ENCODE data around the gene UBAC1.

The UBAC1 gene

DNA sequence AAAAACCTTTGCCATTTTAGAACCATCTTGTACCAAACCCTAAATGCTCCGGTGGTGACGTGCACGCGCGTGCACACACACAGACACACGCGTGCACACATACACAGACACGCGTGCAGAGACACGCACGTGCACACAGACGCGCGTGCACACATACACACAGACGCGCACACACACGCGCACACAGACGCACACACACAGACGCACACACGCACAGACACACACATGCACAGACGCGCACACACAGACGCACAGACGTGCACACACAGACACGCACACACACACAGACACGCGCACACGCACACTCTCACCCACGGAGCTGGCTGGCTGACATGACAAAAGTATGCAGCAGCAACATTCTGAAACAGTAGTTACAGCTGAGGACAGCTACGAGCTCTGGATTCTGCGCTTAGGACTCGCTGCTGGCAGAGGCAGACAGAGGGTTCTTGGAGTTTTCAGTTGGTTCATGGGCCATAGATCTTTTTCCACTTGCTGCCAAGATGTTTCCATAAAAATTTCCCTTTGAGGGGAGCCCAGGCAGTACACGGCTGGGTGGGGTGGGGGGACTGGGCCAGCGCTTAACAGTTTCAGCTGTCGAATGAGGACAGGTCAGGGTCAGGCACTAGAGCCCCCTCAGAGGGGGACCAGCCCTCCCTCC, 46.2 kb upstream of the UBAC1 start:
- no peak overlapping the region for H3K4me3 ChIP-seq (ENCODE audit: low read depth, low read length)
- TF ChIP-seq, protein P1, sequence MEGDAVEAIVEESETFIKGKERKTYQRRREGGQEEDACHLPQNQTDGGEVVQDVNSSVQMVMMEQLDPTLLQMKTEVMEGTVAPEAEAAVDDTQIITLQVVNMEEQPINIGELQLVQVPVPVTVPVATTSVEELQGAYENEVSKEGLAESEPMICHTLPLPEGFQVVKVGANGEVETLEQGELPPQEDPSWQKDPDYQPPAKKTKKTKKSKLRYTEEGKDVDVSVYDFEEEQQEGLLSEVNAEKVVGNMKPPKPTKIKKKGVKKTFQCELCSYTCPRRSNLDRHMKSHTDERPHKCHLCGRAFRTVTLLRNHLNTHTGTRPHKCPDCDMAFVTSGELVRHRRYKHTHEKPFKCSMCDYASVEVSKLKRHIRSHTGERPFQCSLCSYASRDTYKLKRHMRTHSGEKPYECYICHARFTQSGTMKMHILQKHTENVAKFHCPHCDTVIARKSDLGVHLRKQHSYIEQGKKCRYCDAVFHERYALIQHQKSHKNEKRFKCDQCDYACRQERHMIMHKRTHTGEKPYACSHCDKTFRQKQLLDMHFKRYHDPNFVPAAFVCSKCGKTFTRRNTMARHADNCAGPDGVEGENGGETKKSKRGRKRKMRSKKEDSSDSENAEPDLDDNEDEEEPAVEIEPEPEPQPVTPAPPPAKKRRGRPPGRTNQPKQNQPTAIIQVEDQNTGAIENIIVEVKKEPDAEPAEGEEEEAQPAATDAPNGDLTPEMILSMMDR (IDR thresholded peaks at IDR 0.05; ENCODE audit: borderline replicate concordance, insufficient read depth, low read depth, low read length) = no peak

DNA sequence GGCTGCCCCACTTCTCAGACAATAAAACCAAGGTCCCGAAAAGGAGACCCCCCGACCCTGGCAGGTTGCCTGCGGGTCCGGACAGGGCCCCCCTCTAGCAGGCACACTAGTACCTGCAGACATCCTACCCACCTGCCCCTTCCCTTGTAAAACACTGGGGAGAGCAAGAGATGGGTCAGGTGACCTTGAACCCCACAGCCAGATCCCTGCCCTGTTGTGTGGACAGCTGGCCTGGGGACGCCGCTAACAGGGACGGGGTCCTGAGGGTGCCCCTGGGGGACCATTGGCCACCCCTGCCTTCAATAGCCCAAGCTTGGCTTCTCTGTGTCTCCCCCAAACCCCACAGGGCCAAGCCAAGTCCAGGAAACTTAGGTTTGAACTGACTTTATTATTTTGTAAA, 45.0 kb upstream of the UBAC1 start:
- no peak overlapping the region for H3K4me3 ChIP-seq (ENCODE audit: low read depth, low read length)
- TF ChIP-seq, protein P1 (IDR thresholded peaks at IDR 0.05; ENCODE audit: borderline replicate concordance, insufficient read depth, low read depth, low read length) = no peak

DNA sequence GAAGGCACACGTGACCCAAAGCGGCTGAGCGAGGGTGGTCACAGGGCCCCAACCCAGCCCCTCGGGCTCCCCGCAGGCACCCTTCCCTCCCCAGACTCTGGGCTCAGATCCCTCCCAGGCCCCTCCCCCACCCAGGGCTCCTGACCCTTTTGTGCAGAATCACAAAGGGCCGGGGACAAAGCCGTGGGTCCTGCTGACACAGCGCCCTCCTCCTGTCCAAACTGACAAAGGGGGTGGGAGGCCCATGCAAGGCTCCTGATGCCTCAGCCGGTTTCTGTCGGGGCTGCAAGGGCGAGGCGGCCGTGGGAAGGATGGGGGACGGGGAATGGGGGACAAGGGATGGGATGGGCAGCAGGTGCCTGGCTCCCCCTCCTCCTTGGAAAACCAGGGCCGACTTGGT, 43.5 kb upstream of the UBAC1 start:
- TF ChIP-seq, protein P1 (IDR thresholded peaks at IDR 0.05; ENCODE audit: borderline replicate concordance, insufficient read depth, low read depth, low read length) = no peak
- H3K4me3 ChIP-seq (ENCODE audit: low read depth, low read length) = no peak overlapping the region

- H3K4me3 ChIP-seq (ENCODE audit: low read depth, low read length) = no peak overlapping the region
- TF ChIP-seq, protein P1 (IDR thresholded peaks at IDR 0.05; ENCODE audit: borderline replicate concordance, insufficient read depth, low read depth, low read length) = no peak
These were observed 43.0 kb upstream of the UBAC1 start for GRCh38 chr9:136004219-136004618.

- H3K4me3 ChIP-seq (ENCODE audit: low read depth, low read length) = no peak overlapping the region
- TF ChIP-seq, protein P1 (IDR thresholded peaks at IDR 0.05; ENCODE audit: borderline replicate concordance, insufficient read depth, low read depth, low read length) = no peak
These were observed 42.4 kb upstream of the UBAC1 start for GRCh38 chr9:136003411-136004218.

DNA sequence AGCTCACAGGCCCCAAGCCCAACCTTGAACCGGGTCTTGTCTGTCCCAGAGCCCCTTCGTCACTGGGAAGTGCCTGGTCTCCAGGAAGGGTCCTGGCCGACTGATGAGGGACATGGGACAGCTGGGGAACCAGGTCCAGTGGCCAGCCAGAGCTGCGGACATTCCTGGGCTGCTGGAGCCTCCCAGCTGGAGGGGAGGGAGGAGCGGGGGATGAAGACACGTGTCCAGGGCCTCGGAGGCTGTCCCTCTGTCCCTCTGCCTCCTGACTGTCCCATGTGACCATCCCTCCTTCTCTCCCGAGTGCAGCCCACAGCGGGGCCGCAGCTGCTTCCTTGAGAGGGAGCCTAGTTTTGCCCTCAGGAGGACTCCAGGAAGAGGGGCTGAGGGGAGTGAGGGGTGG, 41.7 kb upstream of the UBAC1 start:
- H3K4me3 ChIP-seq (ENCODE audit: low read depth, low read length) = no peak overlapping the region
- TF ChIP-seq, protein P1 (IDR thresholded peaks at IDR 0.05; ENCODE audit: borderline replicate concordance, insufficient read depth, low read depth, low read length) = no peak

DNA sequence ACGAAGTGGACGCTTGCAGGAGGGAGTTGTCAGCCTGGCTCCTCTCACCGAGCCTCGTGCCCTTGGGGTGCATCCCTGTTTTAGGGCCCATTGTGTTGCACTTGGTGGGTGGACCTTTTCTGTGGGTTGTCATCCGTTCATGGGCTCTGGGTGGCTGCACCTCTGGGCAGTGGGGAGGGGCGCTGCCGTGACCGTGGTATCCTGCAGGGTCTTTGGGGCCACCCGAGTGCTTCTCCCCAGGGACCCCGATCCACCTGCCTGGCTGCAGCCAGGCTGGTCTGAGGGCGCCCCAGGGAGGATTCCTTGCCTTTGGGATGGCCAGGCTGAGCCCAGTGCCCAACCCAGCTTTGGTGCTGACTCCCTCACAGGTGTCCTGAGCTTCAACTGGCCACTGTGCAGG, 41.0 kb upstream of the UBAC1 start:
- TF ChIP-seq, protein P1 (IDR thresholded peaks at IDR 0.05; ENCODE audit: borderline replicate concordance, insufficient read depth, low read depth, low read length) = no peak
- H3K4me3 ChIP-seq (ENCODE audit: low read depth, low read length) = no peak overlapping the region

Measured in GM12875 (cell line).